SK-N-MC (cell line): ENCODE results near the gene DBR1.

Source experiments
- EZH2 ChIP-seq: fragments of 200-600 bp; sonication (generic); IDR thresholded peaks from one replicate; pipeline ENCODE4 v1.6.1; 2017; ENCODE audit warnings: antibody characterized with exemption
- FOXP2 ChIP-seq: optimal IDR thresholded peaks from 2 replicates; pipeline ENCODE3; 2011; ENCODE audit warnings: mild to moderate bottlenecking, moderate library complexity; ENCODE audit not compliant: insufficient read depth; ENCODE audit errors: extremely low read length, control extremely low read depth
- POLR2AphosphoS5 ChIP-seq: IDR thresholded peaks from 2 replicates; pipeline ENCODE4 v1.6.1; 2012; ENCODE audit warnings: mild to moderate bottlenecking, low read depth, low read length, borderline replicate concordance

DNA sequence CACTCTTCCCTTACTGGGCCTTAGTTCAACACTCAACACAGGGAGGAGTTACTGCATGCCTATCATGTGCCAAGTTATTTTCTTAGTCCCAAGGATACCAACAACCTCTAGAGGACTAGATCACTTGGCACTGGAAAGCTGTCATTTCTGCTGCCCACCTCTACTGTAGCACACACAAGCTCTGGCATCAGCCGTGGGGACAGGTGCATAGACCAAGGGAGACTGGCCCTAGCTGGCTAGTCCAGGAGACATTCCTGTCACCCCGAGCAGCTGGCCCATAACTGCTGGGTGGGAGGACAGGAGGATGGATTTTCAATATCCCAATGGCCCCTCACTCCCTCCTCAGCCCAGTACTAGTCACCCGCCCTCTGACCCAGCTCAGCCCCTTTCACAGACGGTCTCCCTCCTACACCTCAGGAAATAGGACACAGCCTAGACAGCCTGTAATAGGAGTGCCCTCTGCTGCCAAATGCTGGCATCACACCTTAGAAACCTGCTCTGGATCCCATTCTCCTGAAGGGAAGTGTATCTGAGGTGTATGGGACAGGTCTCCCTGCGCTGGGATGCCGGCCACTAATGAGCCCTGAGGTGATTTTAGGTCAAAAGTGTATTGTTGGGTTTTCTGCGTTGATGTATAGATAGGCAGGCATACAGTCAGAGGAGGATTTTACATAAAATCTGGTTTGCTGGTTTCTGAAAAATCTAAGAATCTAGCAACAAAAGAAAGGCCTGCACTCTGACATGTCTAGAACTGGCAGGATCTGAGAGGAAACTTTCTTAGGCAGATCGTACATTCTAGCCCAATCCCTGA lies 55.9 kb downstream of the DBR1 start:
- TF ChIP-seq POLR2AphosphoS5 (no peak), EZH2 (no peak), FOXP2 (no peak)
